B cell (primary cell): Measurements from ENCODE around the gene MED12L. TPM values are rescaled to one million over a fixed set of nuclear protein-coding genes. Genes with fewer than 3 reads are reported as not detected.

ENCODE experiments used
- ATAC-seq: fragments of 200-7000 bp; cut with Tn5 transposase; one replicate; pipeline ENCODE4 v1.10.0; 2021; ENCODE audit warnings: low read depth, mild to moderate bottlenecking, moderate number of reproducible peaks, moderate library complexity
- CTCF ChIA-PET: fragments of 350-600 bp; sonication (Branson Sonifier 250); formaldehyde crosslinking; loops from one replicate; lab custom pipeline; 2021; ENCODE audit warnings: antibody characterized with exemption, inconsistent platforms; lab: Charles Lee
- POLR2A ChIA-PET: fragments of 350-600 bp; sonication (Branson Sonifier 250); formaldehyde crosslinking; loops from one replicate; lab custom pipeline; 2021; ENCODE audit warnings: antibody characterized with exemption; lab: Charles Lee
- DNase-seq: peaks from one replicate; pipeline ENCODE4 v3.0.0; 2013
- H2AFZ ChIP-seq: 2 replicates; pipeline ENCODE4 v1.6.1; 2012; ENCODE audit warnings: mild to moderate bottlenecking, low read depth, low read length; ENCODE audit not compliant: insufficient read depth, poor library complexity, severe bottlenecking
- H3K27ac ChIP-seq, 2 donors: 1 replicate in 1 of 2; 2 replicates in 1 of 2; pipeline ENCODE4 v1.5.1; 2012 to 2013; ENCODE audit warnings: low read length in 2 of 2, mild to moderate bottlenecking in 2 of 2, moderate library complexity in 1 of 2
- H3K27me3 ChIP-seq, 4 experiments: fragments of 200-600 bp in 1 of 4; sonication (generic) in 1 of 4; replicated peaks in 1 of 4; 1 replicate in 2 of 4; 2 replicates in 2 of 4; pipeline versions ENCODE4 v1.6.1 to v1.7.0; 2013 to 2016; ENCODE audit warnings: low read length in 3 of 4, mild to moderate bottlenecking in 2 of 4, mixed read lengths in 1 of 4, moderate library complexity in 1 of 4; ENCODE audit not compliant: insufficient read depth in 4 of 4, control insufficient read depth in 3 of 4; ENCODE audit errors: control extremely low read depth in 1 of 4
- H3K36me3 ChIP-seq, 2 experiments: replicated peaks in 1 of 2; 1 replicate in 1 of 2; 2 replicates in 1 of 2; pipeline versions ENCODE4 v1.6.1 to v1.7.1; 2013; ENCODE audit warnings: low read length in 1 of 2; ENCODE audit not compliant: insufficient read depth in 2 of 2, control insufficient read depth in 1 of 2; ENCODE audit errors: control extremely low read depth in 1 of 2, extremely low read depth in 1 of 2
- H3K4me1 ChIP-seq, 2 donors: fragments of 200-600 bp in 1 of 2; sonication (generic) in 1 of 2; 1 replicate in 1 of 2; 2 replicates in 1 of 2; pipeline versions ENCODE4 v1.5.1 to v1.6.1; 2013 to 2017; ENCODE audit warnings: low read length in 2 of 2; ENCODE audit not compliant: control insufficient read depth in 2 of 2, insufficient read depth in 2 of 2
- H3K4me2 ChIP-seq: replicated peaks from 2 replicates; pipeline ENCODE3; 2012; ENCODE audit warnings: mild to moderate bottlenecking, low read depth, low read length; ENCODE audit not compliant: poor library complexity, severe bottlenecking
- H3K4me3 ChIP-seq, 5 experiments: fragments of 200-600 bp in 1 of 5; sonication (generic) in 1 of 5; 1 replicate in 3 of 5; 2 replicates in 2 of 5; pipeline versions ENCODE4 v1.5.1 to v1.7.0; 2011 to 2016; ENCODE audit warnings: low read length in 4 of 5, mild to moderate bottlenecking in 4 of 5, low read depth in 2 of 5, control low read depth in 1 of 5, moderate library complexity in 1 of 5; ENCODE audit not compliant: insufficient read depth in 1 of 5; ENCODE audit errors: control extremely low read depth in 1 of 5, extremely low read depth in 1 of 5
- H3K79me2 ChIP-seq: fragments of 200-600 bp; sonication (generic); one replicate; pipeline ENCODE4 v1.6.0; 2016; ENCODE audit warnings: low read length; ENCODE audit not compliant: control insufficient read depth, insufficient read depth
- H3K9ac ChIP-seq: fragments of 200-600 bp; sonication (generic); 2 replicates; pipeline ENCODE4 v1.6.1; 2017; ENCODE audit warnings: mild to moderate bottlenecking, low read length, moderate library complexity
- H3K9me3 ChIP-seq, 3 donors: one replicate each; pipeline versions ENCODE4 v1.6.1 to v1.7.1; 2013; ENCODE audit warnings: low read length in 2 of 3; ENCODE audit not compliant: control insufficient read depth in 2 of 3, insufficient read depth in 1 of 3; ENCODE audit errors: control extremely low read depth in 1 of 3
- H4K20me1 ChIP-seq: 2 replicates; pipeline ENCODE4 v1.6.0; 2012; ENCODE audit warnings: mild to moderate bottlenecking, low read length; ENCODE audit not compliant: insufficient read depth, control insufficient read depth, poor library complexity, severe bottlenecking
- H3K27ac Mint-ChIP-seq: one replicate; pipeline ENCODE4 v1.8.0; 2021; ENCODE audit warnings: mixed read lengths
- H3K27me3 Mint-ChIP-seq: one replicate; pipeline ENCODE4 v1.8.0; 2021; ENCODE audit warnings: mixed read lengths
- H3K4me1 Mint-ChIP-seq: one replicate; pipeline ENCODE4 v1.8.0; 2021; ENCODE audit warnings: mixed read lengths
- H3K4me3 Mint-ChIP-seq: one replicate; pipeline ENCODE4 v1.8.0; 2021; ENCODE audit warnings: mixed read lengths
- H3K9me3 Mint-ChIP-seq: one replicate; pipeline ENCODE4 v1.8.0; 2022; ENCODE audit warnings: mixed read lengths; ENCODE audit not compliant: insufficient read depth
- CTCF ChIP-seq: fragments of 200-600 bp; IDR thresholded peaks from one replicate; pipeline ENCODE4 v1.8.0; 2022; ENCODE audit warnings: antibody characterized with exemption, mild to moderate bottlenecking
- EZH2 ChIP-seq: IDR thresholded peaks from 2 replicates; pipeline ENCODE4 v1.6.1; 2012; ENCODE audit warnings: borderline replicate concordance, low read depth, mild to moderate bottlenecking, moderate library complexity, low read length; ENCODE audit not compliant: insufficient read depth, poor library complexity, severe bottlenecking
- WGBS: methylation state at CpG from one replicate; pipeline ENCODE4 v1.1.5; 2013; ENCODE audit warnings: missing lambda C conversion rate; ENCODE audit not compliant: insufficient coverage; 5-methylcytosine and 5-hydroxymethylcytosine counted together
- intact Hi-C: fragments of 100-400 bp; cut with micrococcal nuclease; formaldehyde crosslinking; loops from one replicate; pipeline ENCODE4 v1.10.0; 2022
- polyA plus RNA-seq: library from polyadenylated mRNA; depleted of rRNA; stranded (reverse); fragments of >200 nt; gene quantifications from 2 replicates; pipeline ENCODE4 v1.2.3, GENCODE V29; 2012
- total RNA-seq, 2 donors: library from RNA; stranded (reverse); fragments of 120-200 nt in 1 of 2; gene quantifications; 1 replicate in 1 of 2; 2 replicates in 1 of 2; pipeline versions ENCODE4 v1.2.3 to v1.2.4, GENCODE V29; 2013 to 2022

Gene MED12L
- total and polyA plus RNA-seq, 2 donors (not counting 1 experiment from before 2014, with no cell fraction given) = 0.07 to 0.30 TPM

- POLR2A ChIA-PET = no interaction called here
- peaks cover 5 to 22% of the 10 kb centered on the region in 2 donors for H3K4me1 ChIP-seq
Measured at GRCh38 chr3:151356794-151357462, 271.5 kb downstream of the MED12L start.

More at GRCh38 chr3:151356794-151357462, 271.5 kb downstream of the MED12L start:
- Mint-ChIP-seq H3K4me1 (peaks cover 27% of the 10 kb centered on the region), H3K27ac (peak overlapping the region; percentile 65), H3K27me3 (no peaks in the 10 kb centered on the region), H3K4me3 (no peak overlapping the region), H3K9me3 (no peaks in the 10 kb centered on the region)
- Histone ChIP-seq H3K4me2 (peak overlapping the region; percentile 42), H4K20me1 (no peaks in the 10 kb centered on the region), H3K9ac (no peak overlapping the region), H3K9me3 (no peaks in the 10 kb centered on the region), H3K36me3 (no peaks in the 10 kb centered on the region), H2AFZ (no peak overlapping the region), H3K4me3 (no peak overlapping the region), H3K27me3 (no peaks in the 10 kb centered on the region), H3K27ac (peak overlapping the region in 1 of 2 donors; percentile 2), H3K79me2 (no peaks in the 10 kb centered on the region)
- TF ChIP-seq CTCF (no peak), EZH2 (no peak)
- ATAC-seq (no peak), DNase-seq (peak; percentile 18)
- WGBS = no CpG with 5 or more reads among the region's 2 CpGs
- CTCF ChIA-PET = interaction anchor here (1.3 kb wide), 1 partner anchor 30 kb away, joined by 3 read pairs; no protein-coding TSS in a partner anchor
- intact Hi-C loops = no loop called here
